ENCODE results near the gene DENND1A. TPM values are rescaled to one million over a fixed set of nuclear protein-coding genes. Genes with fewer than 3 reads are reported as not detected.

DENND1A gene
- total RNA-seq, 1 experiment from 2014 or later = 19.7 TPM

GRCh38 chr9:123753669-123754258, 176.2 kb downstream of the DENND1A start:
- in situ Hi-C loops (cut with HindIII; ENCODE audit: low pct_unique_long_range_greater_than_20kb, low sequenced_read_pairs) (no loop called here), intact Hi-C loops (cut with micrococcal nuclease; ENCODE audit: unreplicated experiment) (no loop called here)
- CTCF ChIA-PET = no interaction called here
- POLR2A ChIA-PET = no interaction called here
- H3K4me3 ChIP-seq (ENCODE audit: low read depth in 2 of 2, low read length in 2 of 2) = no peak overlapping the region
- no peaks in the 10 kb centered on the region for H3K36me3 ChIP-seq (ENCODE audit: control insufficient read depth, insufficient read depth, low read length)
- no peaks in the 10 kb centered on the region for H3K4me1 ChIP-seq (ENCODE audit: control insufficient read depth, insufficient read depth, low read length)
- TF ChIP-seq POLR2AphosphoS5 (IDR thresholded peaks at IDR 0.05; ENCODE audit: low read depth, low read length) (no peak), TCF7L2 (IDR thresholded peaks at IDR 0.05; ENCODE audit: low read depth, low read length) (no peak), REST (IDR thresholded peaks at IDR 0.05; ENCODE audit: insufficient read depth in 1 of 2, low read depth in 2 of 2, low read length in 1 of 2) (no peak), SIN3A (IDR thresholded peaks at IDR 0.05; ENCODE audit: borderline replicate concordance, insufficient read depth, low read depth, low read length) (no peak), CTCF (IDR thresholded peaks at IDR 0.05) (no peak)
- H3K27ac ChIP-seq (ENCODE audit: low read length) = no peak overlapping the region
- BruUV-seq (replicated peaks) = no TSS peak
- no peak for ATAC-seq
- H3K9me3 ChIP-seq (ENCODE audit: control insufficient read depth, insufficient read depth, low read depth, low read length) = no peaks in the 10 kb centered on the region
- no peaks in the 10 kb centered on the region for H3K27me3 ChIP-seq (ENCODE audit: control insufficient read depth, insufficient read depth, low read length)
- DNase-seq (ENCODE audit: low read depth, low spot score) = no peak

GRCh38 chr9:123753016-123753415, 176.9 kb downstream of the DENND1A start:
- CTCF ChIA-PET = no interaction called here
- no peaks in the 10 kb centered on the region for H3K4me1 ChIP-seq (ENCODE audit: control insufficient read depth, insufficient read depth, low read length)
- in situ Hi-C loops (cut with HindIII; ENCODE audit: low pct_unique_long_range_greater_than_20kb, low sequenced_read_pairs) = no loop called here
- intact Hi-C loops (cut with micrococcal nuclease; ENCODE audit: unreplicated experiment) = no loop called here
- TF ChIP-seq REST (IDR thresholded peaks at IDR 0.05; ENCODE audit: insufficient read depth in 1 of 2, low read depth in 2 of 2, low read length in 1 of 2) (no peak), TCF7L2 (IDR thresholded peaks at IDR 0.05; ENCODE audit: low read depth, low read length) (no peak), SIN3A (IDR thresholded peaks at IDR 0.05; ENCODE audit: borderline replicate concordance, insufficient read depth, low read depth, low read length) (no peak), CTCF (IDR thresholded peaks at IDR 0.05) (no peak), POLR2AphosphoS5 (IDR thresholded peaks at IDR 0.05; ENCODE audit: low read depth, low read length) (no peak)
- H3K27ac ChIP-seq (ENCODE audit: low read length) = no peak overlapping the region
- DNase-seq (ENCODE audit: low read depth, low spot score) (no peak), ATAC-seq (no peak)
- no peak overlapping the region for H3K4me3 ChIP-seq (ENCODE audit: low read depth in 2 of 2, low read length in 2 of 2)
- no peaks in the 10 kb centered on the region for H3K27me3 ChIP-seq (ENCODE audit: control insufficient read depth, insufficient read depth, low read length)
- H3K9me3 ChIP-seq (ENCODE audit: control insufficient read depth, insufficient read depth, low read depth, low read length) = no peaks in the 10 kb centered on the region
- POLR2A ChIA-PET = no interaction called here
- H3K36me3 ChIP-seq (ENCODE audit: control insufficient read depth, insufficient read depth, low read length) = no peaks in the 10 kb centered on the region
- no TSS peak for BruUV-seq (replicated peaks)
